GM12801 (cell line): ENCODE measurements around the gene SLC43A2.

Source experiments
- TF ChIP-seq, protein P1 (sequence below): IDR thresholded peaks from one replicate; pipeline ENCODE4 v1.5.1; 2011; ENCODE audit warnings: control low read depth; ENCODE audit not compliant: insufficient read length; ENCODE audit errors: extremely low read depth

The SLC43A2 gene

DNA sequence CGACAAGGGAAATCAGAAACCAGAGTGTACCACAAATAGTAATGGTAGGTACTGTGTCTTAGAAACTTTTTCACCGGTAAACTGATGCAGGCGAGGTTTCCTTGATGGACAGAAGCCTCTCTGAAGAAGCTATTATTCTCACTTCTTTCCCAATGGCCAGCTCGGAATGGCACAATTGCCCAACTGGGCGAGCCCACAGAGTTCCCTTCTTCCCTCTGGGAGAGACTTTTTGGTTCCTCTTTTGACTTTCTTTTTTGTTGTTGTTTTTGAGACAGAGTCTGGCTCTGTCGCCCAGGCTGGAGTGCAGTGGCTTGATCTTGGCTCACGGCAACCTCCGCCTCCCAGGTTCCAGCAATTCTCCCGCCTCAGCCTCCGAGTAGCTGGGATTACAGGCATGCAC, 16.9 kb downstream of the SLC43A2 start:
- TF ChIP-seq, protein P1, sequence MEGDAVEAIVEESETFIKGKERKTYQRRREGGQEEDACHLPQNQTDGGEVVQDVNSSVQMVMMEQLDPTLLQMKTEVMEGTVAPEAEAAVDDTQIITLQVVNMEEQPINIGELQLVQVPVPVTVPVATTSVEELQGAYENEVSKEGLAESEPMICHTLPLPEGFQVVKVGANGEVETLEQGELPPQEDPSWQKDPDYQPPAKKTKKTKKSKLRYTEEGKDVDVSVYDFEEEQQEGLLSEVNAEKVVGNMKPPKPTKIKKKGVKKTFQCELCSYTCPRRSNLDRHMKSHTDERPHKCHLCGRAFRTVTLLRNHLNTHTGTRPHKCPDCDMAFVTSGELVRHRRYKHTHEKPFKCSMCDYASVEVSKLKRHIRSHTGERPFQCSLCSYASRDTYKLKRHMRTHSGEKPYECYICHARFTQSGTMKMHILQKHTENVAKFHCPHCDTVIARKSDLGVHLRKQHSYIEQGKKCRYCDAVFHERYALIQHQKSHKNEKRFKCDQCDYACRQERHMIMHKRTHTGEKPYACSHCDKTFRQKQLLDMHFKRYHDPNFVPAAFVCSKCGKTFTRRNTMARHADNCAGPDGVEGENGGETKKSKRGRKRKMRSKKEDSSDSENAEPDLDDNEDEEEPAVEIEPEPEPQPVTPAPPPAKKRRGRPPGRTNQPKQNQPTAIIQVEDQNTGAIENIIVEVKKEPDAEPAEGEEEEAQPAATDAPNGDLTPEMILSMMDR = no peak

DNA sequence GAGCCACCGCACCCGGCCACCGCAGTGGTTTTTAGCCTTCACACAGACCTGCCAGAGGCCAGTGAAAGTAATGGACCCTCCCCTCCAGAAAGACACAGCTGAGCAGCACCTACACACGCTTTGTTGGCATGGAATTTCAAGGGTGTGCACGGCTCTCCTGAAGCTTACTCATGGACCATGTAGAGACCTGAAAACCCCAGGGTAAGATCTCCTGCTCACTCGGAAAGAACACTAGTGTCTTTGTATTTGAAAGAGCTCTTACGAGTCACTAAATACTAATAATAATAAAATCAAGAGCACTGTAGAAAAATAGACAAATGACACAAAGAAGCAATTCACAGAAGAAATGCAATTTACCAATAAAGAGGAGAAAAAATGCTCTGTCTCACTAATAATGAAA, 20.0 kb downstream of the SLC43A2 start:
- TF ChIP-seq, protein P1 = no peak

DNA sequence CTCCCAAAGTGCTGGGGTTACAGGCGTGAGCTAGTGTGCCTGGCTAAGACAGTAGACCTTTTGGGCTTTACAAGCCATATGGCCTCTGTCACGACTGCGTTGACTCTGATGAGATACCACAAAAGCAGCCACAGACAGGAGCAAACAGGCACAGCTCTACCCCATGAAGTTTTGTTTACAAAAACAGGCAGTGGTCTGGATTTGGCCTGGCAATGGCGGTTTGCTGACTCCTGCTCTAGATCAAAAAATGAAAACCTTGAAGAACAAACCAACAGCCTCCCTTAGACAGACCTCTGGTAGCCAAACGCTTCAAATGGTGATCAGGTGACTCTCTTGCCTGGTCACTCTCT, 20.7 kb downstream of the SLC43A2 start:
- TF ChIP-seq, protein P1 = no peak

DNA sequence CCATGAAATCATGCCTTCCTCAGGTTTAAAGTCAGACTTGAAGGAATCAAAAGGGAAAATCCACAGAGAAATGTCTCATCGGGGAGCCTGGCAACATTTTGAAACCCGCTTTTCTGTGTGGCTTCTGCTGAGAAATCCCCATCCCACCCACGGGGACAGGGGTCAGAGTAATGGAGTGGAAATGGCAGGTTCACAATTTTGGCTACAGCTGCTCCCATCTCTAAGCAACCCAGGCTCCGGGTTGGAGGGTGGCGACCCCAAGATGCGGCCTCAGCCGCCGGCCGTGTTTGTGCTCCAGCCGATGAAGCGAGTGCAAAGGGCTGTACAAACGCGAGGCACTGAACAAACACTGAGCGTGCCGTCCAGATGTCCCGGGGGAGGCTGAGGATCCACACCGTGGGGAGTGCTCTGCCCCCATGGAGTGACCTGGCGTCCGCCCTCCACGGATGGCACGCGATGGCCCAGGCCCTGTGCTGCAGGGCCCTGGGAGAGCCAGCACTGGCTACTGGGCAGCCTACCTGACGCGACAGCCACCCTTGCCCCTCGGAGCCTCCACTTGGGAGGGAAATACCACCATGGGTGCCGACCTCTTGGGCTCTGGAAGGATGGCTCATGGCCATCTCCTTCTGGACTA, 22.2 kb downstream of the SLC43A2 start:
- TF ChIP-seq, protein P1 = no peak

DNA sequence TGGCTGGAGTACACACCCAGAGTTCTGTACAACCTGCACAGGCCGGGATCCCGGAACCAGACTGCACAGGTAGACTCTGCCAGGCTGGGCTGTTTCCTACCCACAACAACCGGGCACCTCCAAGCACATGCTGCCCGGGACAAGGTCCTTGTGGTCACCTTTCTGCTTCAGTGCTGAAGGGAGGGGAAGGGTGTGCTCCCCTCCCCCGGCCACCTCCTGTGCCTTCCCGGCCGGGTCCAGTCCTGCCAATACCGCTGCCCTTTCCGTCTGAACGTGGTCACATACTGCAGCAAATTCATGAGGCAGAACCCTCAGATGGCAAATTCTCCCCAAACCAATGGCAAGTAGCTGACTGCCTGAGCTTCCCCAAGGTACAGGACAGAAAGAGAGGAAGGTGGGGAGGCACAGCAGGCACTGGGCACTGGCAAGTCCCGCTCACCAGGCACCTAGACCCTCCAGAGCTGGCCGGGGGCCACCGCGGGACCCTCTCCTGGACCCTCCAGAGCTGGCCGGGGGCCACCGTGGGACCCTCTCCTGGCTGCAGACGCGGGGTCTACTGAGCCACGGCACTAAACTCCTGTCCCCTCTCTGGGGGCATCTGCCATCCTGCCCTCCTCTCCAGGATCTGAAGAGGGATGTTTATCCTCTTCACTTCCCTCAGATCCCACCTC, 22.8 kb downstream of the SLC43A2 start:
- TF ChIP-seq, protein P1 = no peak

DNA sequence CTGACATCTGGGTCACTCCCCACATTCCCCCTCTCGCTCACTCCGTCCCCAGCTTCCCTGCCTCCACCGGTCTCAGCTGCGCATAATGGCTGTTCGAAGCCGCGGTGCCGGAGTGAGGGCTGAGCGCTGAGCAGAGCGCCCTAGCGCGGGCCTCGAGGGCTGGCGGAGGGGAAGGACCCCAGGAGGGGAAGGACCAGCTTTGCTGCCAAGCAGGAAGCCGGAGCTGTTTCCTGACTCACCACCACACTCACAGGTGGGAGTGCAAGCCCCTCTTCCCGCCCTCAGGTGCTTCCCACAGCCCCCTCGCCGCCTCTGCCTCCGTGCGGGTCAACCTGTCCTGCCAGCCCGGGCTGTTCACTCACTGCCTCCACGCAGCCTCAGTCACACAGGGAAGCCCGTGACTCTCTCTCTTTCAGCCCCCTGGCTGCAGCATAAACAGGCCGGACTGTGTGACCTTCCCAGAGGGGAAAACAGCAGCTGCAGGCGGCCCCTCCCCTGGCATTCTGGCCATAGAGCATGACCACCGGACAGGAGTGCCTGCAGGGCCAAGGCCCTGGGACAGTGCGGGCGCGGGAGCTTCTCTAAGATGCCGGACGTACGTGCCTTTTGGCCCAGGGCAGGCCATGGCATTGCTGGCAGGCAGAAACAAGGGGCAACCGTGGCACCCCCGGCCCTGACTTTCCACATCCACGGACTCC, 23.7 kb downstream of the SLC43A2 start:
- TF ChIP-seq, protein P1 = no peak

DNA sequence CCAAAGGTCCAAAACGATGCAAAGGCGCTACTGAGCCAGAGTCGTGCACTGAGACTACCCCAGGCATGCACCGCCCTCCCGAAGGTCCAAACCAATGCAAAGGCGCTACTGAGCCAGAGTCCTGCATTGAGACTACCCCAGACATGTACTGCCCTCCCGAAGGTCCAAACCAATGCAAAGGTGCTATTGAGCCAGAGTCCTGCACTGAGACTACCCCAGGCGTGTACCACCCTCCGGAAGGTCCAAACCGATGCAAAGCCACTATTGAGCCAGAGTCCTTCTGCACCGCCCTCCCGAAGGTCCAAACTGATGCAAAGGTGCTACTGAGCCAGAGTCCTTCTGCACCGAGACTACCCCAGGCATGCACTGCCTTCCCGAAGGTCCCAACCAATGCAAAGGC, 27.1 kb downstream of the SLC43A2 start:
- TF ChIP-seq, protein P1 = no peak
